HT1080 (cell line): ENCODE results near the gene MSN. TPM values are rescaled to one million over a fixed set of nuclear protein-coding genes. Genes with fewer than 3 reads are reported as not detected.

Experiments used
- DNase-seq: peaks from one replicate; pipeline ENCODE4 v3.0.0-alpha.2; 2015; ENCODE audit warnings: low read depth
- total RNA-seq: library from RNA; depleted of rRNA; stranded (reverse); fragments of >200 nt; shearing (Covaris generic); gene quantifications from 2 replicates; pipeline ENCODE4 v1.2.3, GENCODE V29; 2014

MSN gene
- total RNA-seq, 1 experiment from 2014 or later = 417 TPM

DNA sequence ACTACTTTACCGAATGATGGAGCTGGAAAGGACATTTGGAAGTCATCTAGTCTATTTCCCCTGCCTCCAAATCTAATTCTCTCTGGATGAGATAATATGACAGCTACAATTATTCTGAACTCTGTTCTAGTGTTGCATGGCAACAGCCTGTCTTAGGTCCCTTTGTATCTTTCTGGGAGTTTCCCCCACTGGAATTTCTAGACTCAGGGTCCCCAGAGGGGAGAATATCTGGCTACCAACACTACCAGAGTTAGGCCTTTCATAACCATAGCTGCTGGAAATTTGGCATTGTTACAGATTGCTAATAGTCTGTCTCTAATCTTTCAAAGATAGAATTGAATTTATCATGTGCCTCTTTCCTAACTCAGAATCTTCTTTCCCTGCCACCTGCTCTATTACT lies 4.5 kb downstream of the MSN start:
- DNase-seq = no peak

DNA sequence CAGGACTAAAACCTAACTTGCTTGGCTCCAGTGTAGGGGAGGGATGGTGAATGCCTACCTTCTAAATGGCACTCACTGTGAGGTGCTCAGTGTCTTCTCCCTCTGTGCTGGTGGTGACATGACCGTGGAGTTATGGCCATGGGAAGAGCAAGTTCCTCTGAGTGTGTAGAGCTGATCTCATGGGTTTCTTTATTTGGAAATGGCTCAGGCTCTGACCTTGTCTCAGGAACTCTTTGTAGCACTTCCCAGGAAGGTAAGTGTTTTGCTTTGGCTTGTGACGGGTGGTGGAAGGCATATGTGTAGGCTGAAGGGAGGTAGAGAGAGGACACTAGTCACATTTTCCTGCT lies 6.4 kb downstream of the MSN start:
- DNase-seq = no peak

DNA sequence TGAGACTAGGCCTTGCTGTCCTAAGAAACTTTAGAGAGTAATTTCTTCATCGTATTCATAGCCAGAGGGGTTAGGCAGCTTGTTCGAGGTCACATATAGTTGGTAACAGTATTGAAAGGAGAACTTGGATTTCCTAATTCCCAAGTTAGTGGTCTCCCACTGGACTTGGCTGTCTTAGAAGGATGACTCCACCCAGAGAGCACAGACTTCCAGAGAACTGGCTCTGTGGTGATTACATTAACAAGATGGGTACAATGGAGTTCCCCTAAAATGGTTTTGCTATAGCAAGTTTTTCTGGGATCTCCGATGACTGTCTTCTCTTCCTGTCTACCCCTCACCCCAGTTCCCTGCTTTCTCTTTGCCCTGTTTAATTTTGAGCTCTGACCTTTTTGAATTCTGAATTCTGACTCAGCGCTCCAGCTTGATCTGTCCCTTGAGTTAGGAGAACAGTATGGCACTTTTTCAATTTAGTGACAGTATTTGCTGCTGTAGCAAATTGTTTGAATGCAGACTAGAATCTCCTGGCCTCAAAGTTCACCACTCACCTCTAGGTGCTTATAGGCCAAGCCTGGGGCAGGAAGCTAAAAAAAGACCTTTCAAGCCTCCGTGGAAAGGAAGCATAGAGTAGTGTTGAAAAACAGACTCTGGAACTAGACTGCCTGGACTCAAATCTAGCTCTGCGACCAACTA lies 6.9 kb downstream of the MSN start:
- peak; percentile 38 for DNase-seq

DNA sequence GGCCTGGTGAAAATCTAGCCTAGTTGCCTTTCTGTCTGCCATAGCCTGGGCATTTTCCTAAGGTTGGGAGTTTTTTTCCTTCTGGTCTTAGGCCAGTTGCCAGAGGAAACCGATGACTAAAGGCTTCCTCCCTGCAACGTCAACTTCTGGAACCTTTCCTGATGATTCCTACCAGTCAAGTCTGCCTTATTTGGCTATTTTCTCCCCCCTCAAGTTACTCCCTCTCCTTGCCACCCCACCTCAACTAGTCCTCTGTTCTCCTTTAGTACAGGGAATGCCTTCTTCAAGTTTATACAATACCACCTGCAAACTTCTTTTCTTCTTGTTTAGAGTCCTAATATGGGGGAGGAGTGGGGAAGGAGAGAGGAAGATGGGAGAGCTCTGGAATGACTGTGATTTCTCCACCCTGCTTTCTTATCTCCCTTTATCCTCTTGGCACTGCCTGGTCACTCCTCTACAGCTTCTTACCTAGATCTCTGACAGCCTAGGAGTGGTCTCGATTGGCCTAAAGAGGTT lies 10.6 kb downstream of the MSN start:
- DNase-seq = peak; percentile 91

DNA sequence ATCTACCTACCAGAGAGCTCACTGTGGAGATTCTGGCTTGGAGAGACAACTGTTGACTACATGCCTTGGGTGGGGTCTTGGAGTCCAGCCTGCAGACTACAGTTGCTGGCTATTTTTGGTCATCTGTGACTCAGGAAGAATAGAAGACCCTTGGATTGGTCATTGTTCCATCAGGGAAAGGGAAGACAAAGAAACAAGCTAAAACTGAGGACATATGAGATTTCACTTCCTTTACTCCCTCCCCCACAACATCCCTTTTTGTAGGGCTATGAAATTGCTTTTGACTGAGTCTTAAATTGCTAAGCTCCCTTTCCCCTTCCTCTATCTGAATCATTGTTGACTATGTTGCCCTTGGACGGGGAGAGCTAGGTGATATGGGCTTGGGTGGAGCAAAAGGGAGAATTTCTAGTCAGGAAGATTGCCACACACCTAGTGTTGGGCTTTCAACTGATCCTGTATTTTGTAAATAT lies 11.7 kb downstream of the MSN start:
- DNase-seq = peak; percentile 95

DNA sequence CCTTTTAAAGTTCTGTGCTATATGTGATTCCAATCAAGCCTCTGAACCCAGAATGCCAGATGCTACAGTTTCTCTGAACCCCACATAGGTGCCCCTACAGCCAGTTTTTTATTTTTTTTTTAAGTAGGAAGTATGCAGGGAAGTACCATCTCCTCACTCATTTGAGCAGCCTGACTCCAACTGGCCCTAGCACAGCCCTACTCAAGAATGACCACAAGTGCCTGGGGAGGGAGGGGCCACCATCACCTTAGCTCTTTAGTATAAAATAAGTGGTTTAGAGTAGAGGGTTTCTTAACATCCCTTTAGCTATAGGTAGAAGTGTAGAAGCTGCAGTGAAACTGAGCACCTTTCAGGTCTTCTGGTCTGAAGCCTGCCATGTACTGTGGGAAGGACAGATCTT lies 14.4 kb downstream of the MSN start:
- no peak for DNase-seq

DNA sequence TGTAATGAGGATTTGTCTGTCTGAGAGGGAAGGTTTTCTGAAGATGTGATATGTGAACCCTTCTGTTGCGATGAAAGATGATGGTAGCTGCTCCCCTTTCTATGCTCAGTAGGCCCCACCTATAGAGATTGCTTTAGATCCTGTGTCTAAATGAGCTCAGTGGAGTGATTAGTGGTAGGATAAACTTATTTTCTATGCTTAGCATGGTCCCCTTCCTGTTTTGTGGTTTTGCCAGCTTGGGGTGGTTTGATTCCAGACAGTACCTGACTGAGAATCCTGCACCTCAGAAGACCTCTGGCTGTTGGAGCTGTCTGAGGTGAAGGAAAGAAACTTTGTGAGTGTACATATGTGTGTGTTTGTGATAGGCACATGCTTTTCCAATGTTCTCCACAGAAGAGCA lies 17.7 kb downstream of the MSN start:
- DNase-seq = no peak

DNA sequence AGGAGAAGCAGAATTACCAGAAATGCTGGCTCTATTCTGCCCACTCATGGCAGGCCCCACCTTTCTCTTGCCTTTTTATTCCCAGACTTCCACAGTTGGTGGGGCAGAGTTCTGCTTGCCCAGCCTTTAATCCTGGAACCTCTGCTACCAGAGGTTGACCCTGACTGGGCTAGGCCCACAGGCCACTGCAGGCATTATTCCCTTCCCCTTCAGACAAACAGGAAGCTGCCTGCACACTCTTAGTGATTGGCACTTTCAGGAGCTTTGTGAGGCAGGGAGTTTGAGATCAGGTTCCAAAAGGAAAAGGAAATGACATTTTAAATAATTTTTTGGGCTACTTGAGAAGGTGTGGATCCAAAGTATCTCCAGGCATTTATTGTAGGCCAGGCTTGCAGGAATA lies 18.8 kb downstream of the MSN start:
- no peak for DNase-seq

DNA sequence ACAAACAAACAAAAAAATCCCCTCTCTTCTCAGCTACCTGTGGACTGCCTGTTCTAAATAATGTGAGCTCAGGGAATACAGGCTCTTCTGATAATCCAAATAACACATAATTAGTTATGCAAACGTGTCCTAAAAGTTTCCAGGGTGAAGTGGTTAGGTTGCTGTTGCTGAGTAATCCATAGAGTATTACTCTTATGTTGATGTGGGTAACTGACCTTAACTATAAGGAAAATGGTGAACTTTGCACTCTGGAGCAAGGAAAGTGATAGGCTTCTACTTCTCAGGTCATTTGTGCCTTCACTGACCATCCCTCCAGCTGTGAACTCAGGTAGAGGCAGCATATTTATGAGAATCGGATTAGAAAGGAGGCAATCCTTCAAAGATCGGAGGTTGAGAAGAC lies 19.9 kb downstream of the MSN start:
- no peak for DNase-seq

DNA sequence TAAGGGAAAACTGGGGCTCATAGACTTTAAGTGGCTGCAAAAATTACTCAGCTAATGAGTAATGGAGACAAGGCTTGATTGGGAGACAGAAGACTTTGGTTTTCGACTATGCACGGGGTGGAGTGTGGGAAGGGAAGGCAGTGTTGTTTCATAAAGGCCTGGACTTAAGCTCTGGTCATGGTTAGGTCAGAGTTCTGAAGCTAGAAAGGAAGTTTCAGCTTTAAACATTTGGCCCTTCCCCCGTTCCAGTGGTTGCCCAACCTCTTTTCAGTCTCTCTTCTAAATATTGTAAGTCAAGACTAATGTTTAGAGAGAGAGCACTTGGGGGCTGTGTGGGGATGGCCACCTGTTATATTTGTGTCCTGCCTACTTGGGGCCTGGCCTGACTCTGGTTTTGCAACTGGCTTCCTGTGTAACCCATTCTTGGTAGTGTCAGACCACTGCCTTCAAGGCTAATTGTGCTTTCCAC lies 21.0 kb downstream of the MSN start:
- DNase-seq = no peak

DNA sequence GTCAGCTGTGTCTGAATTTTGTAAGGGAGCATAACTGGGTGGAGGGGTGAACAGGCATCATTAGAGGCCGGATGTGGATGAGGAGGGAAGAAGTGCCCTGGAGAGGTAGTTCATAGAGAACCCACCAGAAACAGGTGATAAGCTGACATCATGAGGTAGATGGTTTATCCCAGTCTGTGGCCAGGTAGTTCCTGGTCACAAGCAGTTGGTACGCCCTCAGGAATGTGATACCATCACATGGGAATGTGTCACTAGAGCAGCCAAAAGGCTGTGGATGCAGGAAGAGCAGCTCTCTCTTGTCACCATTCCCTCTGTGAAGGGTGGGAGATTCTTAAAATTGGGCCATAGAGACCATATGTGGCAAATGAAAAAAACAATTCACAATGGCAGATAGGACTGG lies 21.9 kb downstream of the MSN start:
- DNase-seq = no peak

DNA sequence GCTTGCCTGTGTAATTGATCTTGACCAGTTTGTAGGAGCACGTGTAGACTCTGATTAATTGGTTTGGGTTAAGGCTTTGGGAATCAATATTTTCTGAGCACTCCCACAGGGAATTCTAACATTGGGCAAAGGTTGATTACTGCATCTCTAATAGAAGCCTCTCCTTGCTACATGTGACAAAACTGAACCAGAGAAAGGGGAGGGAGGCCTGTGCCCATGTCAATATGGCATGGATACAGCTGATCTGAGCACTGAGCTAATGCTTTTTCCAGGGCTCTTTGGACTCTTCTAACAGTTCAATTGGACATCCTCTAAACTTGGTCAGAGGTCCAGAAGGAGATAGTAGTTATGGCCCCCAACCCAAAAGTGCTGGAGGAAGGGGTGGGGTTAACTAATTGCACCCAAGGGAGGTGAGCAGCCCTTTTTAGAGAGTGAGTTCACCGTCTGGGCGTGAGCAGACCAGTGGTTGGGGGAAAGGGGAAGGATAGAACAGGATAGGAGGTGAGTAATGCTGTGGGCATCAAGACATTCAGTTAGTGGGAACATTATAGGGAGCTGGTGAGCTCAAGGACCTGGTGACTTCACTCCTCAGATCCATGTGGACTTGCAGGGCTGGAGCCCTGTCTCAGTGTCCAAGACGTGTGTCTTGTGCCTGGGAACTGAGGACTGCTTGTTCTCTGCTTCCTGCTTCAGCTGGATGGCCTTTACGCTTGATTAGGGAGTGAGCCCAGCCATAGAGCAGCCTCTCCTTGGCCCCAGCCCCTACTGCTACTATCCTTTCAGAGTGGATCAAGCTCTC lies 22.8 kb downstream of the MSN start:
- DNase-seq = peak; percentile 93

DNA sequence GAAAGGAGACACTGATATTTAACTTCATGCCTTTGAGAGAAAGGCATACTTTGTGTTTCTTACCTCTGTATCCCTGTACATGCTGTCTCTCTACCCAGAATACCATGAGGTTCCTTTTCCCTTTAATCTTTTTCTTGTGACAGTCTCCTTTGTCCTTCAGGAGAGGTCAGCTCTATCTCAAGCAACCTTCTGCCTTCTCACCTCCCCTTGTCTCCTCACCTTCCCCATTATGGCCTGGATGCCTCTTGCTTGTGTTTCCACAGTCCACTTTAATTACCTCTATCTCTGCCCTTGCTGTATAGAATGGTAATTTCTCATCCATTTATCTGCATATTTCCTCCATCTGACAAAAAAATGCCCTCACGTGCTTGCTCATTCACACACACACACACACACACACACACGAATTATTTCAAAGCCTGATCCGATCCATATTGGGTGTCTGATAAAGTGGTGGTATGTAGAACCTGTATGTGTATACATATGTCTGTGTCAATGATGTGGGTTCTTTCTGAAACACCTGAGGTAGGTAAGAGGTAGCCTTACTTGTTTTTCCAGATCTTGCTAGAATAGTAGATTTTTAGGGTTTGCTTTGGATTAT lies 28.5 kb downstream of the MSN start:
- no peak for DNase-seq

DNA sequence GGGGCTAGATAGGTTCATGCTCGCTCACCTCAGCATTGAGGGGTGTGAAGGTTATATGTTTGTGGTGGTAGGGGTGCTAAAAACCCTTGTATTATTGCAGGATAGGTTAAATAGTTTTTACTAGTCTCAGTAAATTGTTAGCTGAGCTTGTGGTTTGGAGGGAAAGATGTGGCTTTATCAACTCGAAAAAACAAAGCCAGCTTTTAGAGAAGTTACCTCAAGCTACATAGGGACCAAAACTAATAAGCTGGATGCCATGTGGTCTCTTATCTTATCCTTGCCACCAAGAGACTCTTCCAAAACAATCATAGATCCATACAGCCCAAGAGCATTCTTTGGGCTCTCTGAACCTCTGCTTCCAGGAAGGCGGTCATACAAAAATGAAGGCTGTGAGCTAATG lies 29.2 kb downstream of the MSN start:
- no peak for DNase-seq

DNA sequence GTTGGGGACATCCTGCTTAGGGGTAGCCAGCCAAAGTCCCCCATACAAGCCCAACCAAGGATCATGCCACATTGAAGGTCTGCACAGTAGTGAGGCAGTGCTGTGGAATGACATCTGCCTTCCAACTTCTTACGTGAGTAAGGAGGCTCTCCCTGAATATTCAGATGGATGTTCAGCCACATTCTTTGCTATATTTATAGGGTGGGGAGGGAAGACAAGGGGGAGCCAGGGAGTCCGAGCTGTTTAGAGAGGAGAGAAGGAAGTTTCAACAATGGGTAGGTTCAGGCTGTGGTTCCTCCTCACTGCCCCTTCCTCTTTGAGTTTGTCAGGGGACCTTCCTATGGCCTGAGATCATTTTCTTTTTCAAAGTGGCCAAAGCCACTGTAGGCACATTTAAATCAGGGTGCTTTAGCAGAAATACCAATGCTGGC lies 29.8 kb downstream of the MSN start:
- peak; percentile 48 for DNase-seq

DNA sequence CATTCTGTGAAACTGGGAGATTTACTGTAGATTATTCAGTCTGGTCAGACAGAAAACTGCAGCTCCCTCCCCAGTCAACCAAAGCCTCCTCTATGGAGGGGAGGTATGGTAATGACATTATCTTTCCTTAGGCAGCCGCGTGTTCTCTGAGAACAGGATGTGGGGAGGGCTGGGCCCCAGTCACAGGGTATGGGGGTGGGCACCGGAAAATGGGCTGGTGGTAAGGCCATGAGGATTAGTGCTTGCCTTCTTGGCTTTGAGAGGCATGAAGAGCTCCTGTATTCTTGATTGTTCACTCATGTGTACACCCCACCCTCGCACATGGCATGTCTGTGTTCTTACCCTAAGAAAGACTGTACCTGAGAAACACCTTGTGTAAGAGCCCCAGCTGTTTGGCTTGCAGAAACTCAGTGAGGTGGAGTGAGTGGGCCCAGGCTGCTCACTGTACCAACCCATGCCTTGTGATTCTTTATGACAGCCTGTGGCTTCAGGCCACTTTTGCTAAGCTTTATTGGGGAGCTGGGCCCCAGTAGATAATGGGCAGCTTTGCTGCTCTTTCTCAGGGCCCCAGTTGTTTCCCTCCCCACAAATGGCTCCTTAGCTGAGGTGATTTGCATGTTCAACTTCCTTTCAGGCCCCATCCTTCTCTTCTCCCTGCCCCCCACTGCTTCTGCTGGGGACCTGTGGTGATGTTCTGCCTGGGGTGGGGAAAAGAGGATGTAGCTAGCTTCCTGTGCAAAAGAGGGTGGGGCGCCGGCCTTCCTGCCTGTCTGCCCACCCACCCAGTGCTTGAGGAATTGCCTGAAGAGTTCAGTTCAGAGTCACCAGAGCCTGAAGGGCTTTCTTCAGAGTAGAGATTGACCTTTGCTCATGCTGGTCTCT lies 30.7 kb downstream of the MSN start:
- peak; percentile 83 for DNase-seq

DNA sequence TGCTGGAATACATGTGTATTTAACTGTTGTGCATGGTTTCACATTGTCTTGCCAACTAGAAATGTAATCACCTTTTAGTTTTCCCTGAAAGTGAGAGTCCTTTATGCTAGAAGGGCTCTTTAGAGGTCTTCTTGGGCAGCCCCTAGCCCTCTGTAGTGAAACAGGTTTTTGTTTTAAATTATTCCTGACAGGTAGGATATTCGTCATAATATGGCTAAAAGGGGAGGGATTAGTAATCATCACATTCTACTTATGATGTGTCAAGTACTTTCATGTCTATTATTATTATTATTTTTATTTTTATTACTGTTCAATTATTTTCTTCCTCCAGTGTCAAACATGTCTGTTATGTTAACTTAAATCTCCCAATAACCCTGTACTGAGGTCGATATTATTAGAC lies 35.5 kb downstream of the MSN start:
- no peak for DNase-seq

DNA sequence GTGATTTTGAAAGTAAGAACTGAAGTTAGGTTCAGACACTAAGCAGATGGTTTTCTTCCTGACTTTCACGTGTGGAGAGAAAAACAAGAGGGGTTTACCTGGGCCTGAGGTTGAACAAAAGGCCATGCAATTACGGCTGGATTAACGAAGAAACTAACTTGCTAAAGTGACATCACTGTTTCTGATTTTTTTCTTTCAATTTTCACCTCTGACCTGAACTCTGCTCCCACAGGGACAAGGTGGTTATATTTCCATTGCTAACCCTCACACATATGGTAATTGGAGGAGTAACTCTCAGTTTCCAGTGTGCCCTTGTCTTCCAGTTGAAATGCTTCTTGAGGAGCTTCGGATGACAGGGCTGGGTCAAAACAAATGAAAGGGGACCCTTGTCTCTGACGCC lies 38.0 kb downstream of the MSN start:
- DNase-seq = no peak

DNA sequence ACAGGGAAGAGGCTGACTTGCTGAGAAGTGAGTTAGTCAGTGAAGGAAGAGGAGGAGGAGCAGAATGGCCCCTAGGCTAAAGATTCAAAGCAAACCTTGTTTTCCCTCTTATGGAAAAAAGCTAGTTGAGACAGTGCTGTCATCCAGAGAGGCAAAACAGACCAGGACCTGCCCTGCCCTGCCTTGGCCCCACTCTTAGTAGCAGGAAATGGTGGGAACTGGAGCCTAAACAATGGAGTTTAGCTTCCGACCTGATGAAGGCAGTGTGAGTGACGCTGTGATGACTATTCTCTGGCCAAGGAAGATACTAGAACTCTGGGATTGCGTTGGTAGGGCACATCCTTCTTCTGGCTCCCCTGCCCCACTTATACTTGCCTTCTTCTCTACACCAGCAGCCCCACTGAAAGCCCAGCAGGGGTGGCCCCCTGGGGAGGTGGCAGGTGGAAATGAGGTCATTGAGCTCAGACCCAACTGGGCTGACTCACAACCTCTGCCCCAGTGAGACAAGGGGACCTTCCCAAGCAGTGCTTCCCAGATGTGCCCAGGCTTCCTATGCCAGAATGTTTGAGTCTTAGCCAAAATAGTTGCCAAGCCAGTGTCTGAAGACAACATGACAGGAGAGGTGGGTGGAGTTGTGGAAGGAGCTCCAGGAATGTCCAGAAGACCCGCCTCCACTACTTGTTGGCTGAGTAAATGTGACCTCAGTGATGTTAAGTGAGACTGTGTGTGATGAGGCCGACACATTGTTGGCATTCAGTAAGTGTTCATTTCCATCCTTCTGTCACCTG lies 38.8 kb downstream of the MSN start:
- peak; percentile 99 for DNase-seq

DNA sequence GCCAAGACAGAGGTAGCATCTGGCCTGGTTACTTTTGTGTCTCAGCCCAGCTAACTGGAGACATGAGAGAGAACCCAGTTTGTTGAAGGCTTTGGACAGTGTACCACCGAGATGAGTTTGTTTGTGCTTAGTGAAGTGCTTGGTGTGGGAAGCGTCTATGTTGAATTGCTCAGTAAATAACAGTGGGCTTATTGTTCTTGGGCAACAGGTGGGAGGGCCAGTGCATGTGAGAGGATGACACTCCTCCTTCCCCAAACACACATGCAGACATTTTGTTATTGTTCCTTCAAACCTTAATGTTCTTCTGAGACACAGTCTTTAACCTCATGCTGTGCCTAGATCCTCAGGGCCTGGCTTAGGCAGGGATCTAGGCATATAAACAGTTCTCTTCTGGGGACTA lies 39.7 kb downstream of the MSN start:
- DNase-seq = no peak
